Osteoblast (primary cell): ENCODE results near the gene CEP290. TPM values are rescaled to one million over a fixed set of nuclear protein-coding genes. Genes with fewer than 3 reads are reported as not detected.
A peak's percentile ranks its signal among the peaks of the same experiment; 100 is the strongest.

Source experiments
- DNase-seq: peaks from one replicate; pipeline ENCODE4 v3.0.0; 2011; ENCODE audit warnings: low spot score, mixed read lengths; ENCODE audit not compliant: insufficient read length; ENCODE audit errors: missing footprints
- H2AFZ ChIP-seq: 2 replicates; pipeline ENCODE4 v1.6.0; 2011; ENCODE audit warnings: mild to moderate bottlenecking, low read length
- H3K27ac ChIP-seq: 2 replicates; pipeline ENCODE4 v1.5.1; 2011; ENCODE audit warnings: mild to moderate bottlenecking, low read depth, low read length, moderate library complexity
- H3K27me3 ChIP-seq: 2 replicates; pipeline ENCODE4 v1.6.0; 2012; ENCODE audit warnings: mild to moderate bottlenecking, control low read depth, inconsistent platforms, low read length, moderate library complexity; ENCODE audit not compliant: insufficient read depth
- H3K36me3 ChIP-seq: 2 replicates; pipeline ENCODE4 v1.5.1; 2011; ENCODE audit warnings: mild to moderate bottlenecking, low read length, control low read depth, moderate library complexity; ENCODE audit not compliant: insufficient read depth
- H3K4me1 ChIP-seq: 2 replicates; pipeline ENCODE4 v1.5.1; 2011; ENCODE audit warnings: mild to moderate bottlenecking, low read length, control low read depth, moderate library complexity; ENCODE audit not compliant: insufficient read depth
- H3K4me2 ChIP-seq: 2 replicates; pipeline ENCODE4 v1.6.0; 2011; ENCODE audit warnings: mild to moderate bottlenecking, low read length; ENCODE audit not compliant: insufficient read depth
- H3K4me3 ChIP-seq: fragments of 200-600 bp; sonication (generic); 3 replicates; pipeline ENCODE4 v1.5.1; 2012; ENCODE audit warnings: mild to moderate bottlenecking, low read length, inconsistent platforms; ENCODE audit not compliant: insufficient read depth
- H3K79me2 ChIP-seq: 2 replicates; pipeline ENCODE4 v1.6.0; 2012; ENCODE audit warnings: mild to moderate bottlenecking, low read length, control low read depth, inconsistent platforms; ENCODE audit not compliant: insufficient read depth
- H3K9me3 ChIP-seq: 2 replicates; pipeline ENCODE4 v1.5.1; 2011; ENCODE audit warnings: low read depth, low read length, control low read depth
- H4K20me1 ChIP-seq: 2 replicates; pipeline ENCODE4 v1.6.0; 2012; ENCODE audit warnings: mild to moderate bottlenecking, low read length, control low read depth; ENCODE audit not compliant: insufficient read depth
- total RNA-seq: library from RNA; depleted of rRNA; stranded (reverse); fragments of >200 nt; gene quantifications from 2 replicates; pipeline ENCODE4 v1.2.3, GENCODE V29; 2012
- TF ChIP-seq, protein P1 (sequence below): IDR thresholded peaks from 2 replicates; pipeline ENCODE4 v1.5.1; 2011; ENCODE audit warnings: mild to moderate bottlenecking, low read depth, low read length, moderate library complexity; ENCODE audit errors: extremely low read depth

CEP290 gene
- total RNA-seq, 1 donor, result 20.3 TPM

DNA sequence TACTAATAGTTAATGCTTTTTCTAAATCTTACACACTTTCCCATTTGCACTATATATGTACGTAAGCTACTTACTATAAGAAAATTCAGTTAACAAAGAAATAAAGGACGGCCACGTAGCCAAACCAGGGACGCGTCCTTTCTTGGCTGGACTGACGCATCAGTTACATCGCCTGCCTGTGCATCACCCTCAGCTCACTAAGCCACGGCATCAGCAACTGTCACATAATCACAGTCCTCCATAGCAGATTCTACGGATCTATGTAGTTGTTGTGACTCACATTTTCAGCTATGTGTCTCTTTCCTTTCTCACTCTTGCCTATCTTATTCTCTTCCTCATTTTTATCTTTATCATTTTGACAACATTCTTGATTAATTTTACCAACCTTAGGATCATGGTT, 74.6 kb downstream of the CEP290 start:
- Histone ChIP-seq H3K79me2 (no peaks in the 10 kb centered on the region), H3K4me3 (no peak overlapping the region), H2AFZ (no peak overlapping the region), H4K20me1 (no peaks in the 10 kb centered on the region), H3K9me3 (no peaks in the 10 kb centered on the region), H3K27me3 (no peaks in the 10 kb centered on the region), H3K4me2 (no peak overlapping the region), H3K36me3 (peaks cover 3% of the 10 kb centered on the region), H3K27ac (no peak overlapping the region), H3K4me1 (no peaks in the 10 kb centered on the region)
- no peak for DNase-seq
- TF ChIP-seq, protein P1, sequence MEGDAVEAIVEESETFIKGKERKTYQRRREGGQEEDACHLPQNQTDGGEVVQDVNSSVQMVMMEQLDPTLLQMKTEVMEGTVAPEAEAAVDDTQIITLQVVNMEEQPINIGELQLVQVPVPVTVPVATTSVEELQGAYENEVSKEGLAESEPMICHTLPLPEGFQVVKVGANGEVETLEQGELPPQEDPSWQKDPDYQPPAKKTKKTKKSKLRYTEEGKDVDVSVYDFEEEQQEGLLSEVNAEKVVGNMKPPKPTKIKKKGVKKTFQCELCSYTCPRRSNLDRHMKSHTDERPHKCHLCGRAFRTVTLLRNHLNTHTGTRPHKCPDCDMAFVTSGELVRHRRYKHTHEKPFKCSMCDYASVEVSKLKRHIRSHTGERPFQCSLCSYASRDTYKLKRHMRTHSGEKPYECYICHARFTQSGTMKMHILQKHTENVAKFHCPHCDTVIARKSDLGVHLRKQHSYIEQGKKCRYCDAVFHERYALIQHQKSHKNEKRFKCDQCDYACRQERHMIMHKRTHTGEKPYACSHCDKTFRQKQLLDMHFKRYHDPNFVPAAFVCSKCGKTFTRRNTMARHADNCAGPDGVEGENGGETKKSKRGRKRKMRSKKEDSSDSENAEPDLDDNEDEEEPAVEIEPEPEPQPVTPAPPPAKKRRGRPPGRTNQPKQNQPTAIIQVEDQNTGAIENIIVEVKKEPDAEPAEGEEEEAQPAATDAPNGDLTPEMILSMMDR, result no peak

DNA sequence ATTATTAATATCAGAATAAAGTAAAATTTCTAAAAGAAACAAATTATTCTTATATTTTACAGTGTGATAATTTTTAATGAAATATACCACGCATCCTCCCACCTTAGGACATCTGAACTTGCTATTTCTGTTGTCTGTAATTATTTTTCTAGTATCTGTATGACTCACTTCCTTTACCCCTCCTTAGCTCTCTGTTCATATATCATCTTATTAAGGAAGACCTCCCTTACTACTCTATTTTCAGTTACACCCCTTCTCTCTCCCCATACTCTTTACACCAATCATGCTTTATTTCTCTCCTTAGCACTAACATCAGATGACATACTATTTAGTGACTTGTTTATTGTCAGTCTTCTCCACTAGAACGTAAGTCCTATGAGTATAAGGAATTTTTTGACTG, 78.5 kb downstream of the CEP290 start:
- TF ChIP-seq, protein P1, result no peak
- no peaks in the 10 kb centered on the region for H3K27me3 ChIP-seq
- H2AFZ ChIP-seq, result no peak overlapping the region
- H3K79me2 ChIP-seq, result no peaks in the 10 kb centered on the region
- H3K27ac ChIP-seq, result no peak overlapping the region
- no peak overlapping the region for H3K4me2 ChIP-seq
- peaks cover 3% of the 10 kb centered on the region for H3K36me3 ChIP-seq
- H4K20me1 ChIP-seq, result no peaks in the 10 kb centered on the region
- no peaks in the 10 kb centered on the region for H3K9me3 ChIP-seq
- no peak for DNase-seq
- peaks cover 5% of the 10 kb centered on the region for H3K4me1 ChIP-seq
- H3K4me3 ChIP-seq, result no peak overlapping the region

DNA sequence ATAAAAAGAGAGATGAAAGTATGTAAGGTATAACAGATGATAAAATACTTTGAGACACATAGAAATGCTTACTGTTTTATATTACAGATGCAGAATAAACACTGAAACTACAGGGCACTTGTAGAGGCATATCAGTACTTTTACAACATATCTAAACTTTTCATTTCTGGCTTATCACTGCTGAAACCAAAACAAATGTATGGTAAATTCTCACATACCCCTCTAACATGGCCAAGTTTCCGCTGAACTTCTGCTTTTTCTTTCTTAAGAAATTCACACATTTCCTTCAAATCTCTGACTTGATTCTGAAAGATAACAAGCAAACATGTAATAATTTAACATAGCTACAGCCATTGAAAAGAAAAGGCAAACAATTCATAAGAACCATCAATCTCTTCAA, 79.4 kb downstream of the CEP290 start:
- Histone ChIP-seq H3K9me3 (no peaks in the 10 kb centered on the region), H3K27me3 (no peaks in the 10 kb centered on the region), H4K20me1 (no peaks in the 10 kb centered on the region), H2AFZ (no peak overlapping the region), H3K4me1 (peaks cover 12% of the 10 kb centered on the region), H3K4me3 (no peak overlapping the region), H3K36me3 (peaks cover 5% of the 10 kb centered on the region), H3K27ac (no peak overlapping the region), H3K79me2 (no peaks in the 10 kb centered on the region), H3K4me2 (no peak overlapping the region)
- DNase-seq, result no peak
- TF ChIP-seq, protein P1, result no peak

DNA sequence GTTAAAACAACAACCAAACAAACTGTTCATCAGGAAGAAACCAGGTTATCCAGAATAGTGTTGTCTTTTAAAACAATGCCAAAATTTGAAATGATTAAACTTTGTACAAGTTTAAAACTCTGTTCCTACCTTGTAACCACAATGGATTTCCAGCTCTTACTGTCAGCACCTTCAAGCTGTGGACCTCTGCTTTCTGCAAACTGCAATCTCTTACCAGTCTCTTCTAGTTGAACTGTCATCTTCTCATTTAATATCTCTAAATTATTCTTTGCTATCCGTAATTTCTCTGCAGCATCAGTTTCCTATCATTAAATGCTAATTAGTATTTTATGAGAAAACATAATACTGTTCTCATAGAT, 83.2 kb downstream of the CEP290 start:
- no peak overlapping the region for H3K4me2 ChIP-seq
- H4K20me1 ChIP-seq, result no peaks in the 10 kb centered on the region
- H3K79me2 ChIP-seq, result no peaks in the 10 kb centered on the region
- H3K27me3 ChIP-seq, result no peaks in the 10 kb centered on the region
- TF ChIP-seq, protein P1, result no peak
- H3K27ac ChIP-seq, result peak overlapping the region; percentile 62
- no peak for DNase-seq
- peaks cover 19% of the 10 kb centered on the region for H3K4me1 ChIP-seq
- H3K9me3 ChIP-seq, result no peaks in the 10 kb centered on the region
- H3K36me3 ChIP-seq, result peaks cover 19% of the 10 kb centered on the region
- no peak overlapping the region for H2AFZ ChIP-seq
- no peak overlapping the region for H3K4me3 ChIP-seq
